Transverse colon (tissue), 4 donors: Measurements from ENCODE around the gene CCDC85C. TPM values are rescaled to one million over a fixed set of nuclear protein-coding genes. Genes with fewer than 3 reads are reported as not detected.

ENCODE experiments used
- DNase-seq: peaks from one replicate; pipeline ENCODE4 v3.0.0-alpha.2; 2019
- H3K27ac ChIP-seq, 4 donors: fragments of 200-600 bp; sonication (generic); 2 replicates each; pipeline ENCODE4 v1.5.1; 2016 to 2018; ENCODE audit warnings: inconsistent platforms in 4 of 4
- H3K27me3 ChIP-seq: fragments of 200-600 bp; sonication (generic); 2 replicates; pipeline ENCODE4 v1.5.1; 2017; ENCODE audit warnings: inconsistent platforms
- H3K36me3 ChIP-seq, 4 donors: fragments of 200-600 bp; sonication (generic); 2 replicates each; pipeline ENCODE4 v1.5.1; 2017 to 2019; ENCODE audit warnings: inconsistent platforms in 4 of 4
- H3K4me1 ChIP-seq, 4 donors: fragments of 200-600 bp; sonication (generic); 2 replicates each; pipeline ENCODE4 v1.5.1; 2017 to 2020; ENCODE audit warnings: inconsistent platforms in 4 of 4
- H3K4me3 ChIP-seq, 4 donors: fragments of 200-600 bp; sonication (generic); 1 replicate in 1 of 4; 2 replicates in 3 of 4; pipeline versions ENCODE4 v1.5.1 to v1.6.1; 2017 to 2019; ENCODE audit warnings: inconsistent platforms in 4 of 4
- H3K9me3 ChIP-seq, 2 donors: fragments of 200-600 bp; sonication (generic); 2 replicates each; pipeline ENCODE4 v1.5.1; 2017 to 2019; ENCODE audit warnings: inconsistent platforms in 2 of 2
- EP300 ChIP-seq: sonication (generic); formaldehyde crosslinking; IDR thresholded peaks from one replicate; pipeline ENCODE4 v1.6.1; 2017; ENCODE audit warnings: antibody characterized with exemption, low read depth
- POLR2A ChIP-seq: fragments of 450-650 bp; IDR thresholded peaks from one replicate; pipeline ENCODE4 v1.6.1; 2016; ENCODE audit warnings: antibody characterized with exemption, mild to moderate bottlenecking, moderate library complexity
- POLR2AphosphoS5 ChIP-seq, 3 donors: sonication (generic); formaldehyde crosslinking; IDR thresholded peaks; one replicate each; pipeline ENCODE4 v1.6.1; 2016; ENCODE audit warnings: antibody characterized with exemption in 3 of 3
- WGBS, 2 donors: methylation state at CpG; one replicate each; pipeline ENCODE4 v1.1.5; 2018; ENCODE audit warnings: low coverage in 1 of 2; 5-methylcytosine and 5-hydroxymethylcytosine counted together
- in situ Hi-C, 4 donors: fragments of 200-750 bp; cut with MboI; loops; one replicate each; pipeline versions ENCODE4 v1.15.0 to v1.15.1; 2017; ENCODE audit warnings: low sequenced_read_pairs in 3 of 4, low pct_ligation_motif_present in 1 of 4, low pct_unique_long_range_greater_than_20kb in 1 of 4
- intact Hi-C: fragments of 100-400 bp; cut with DNase I; formaldehyde crosslinking; loops from one replicate; pipeline ENCODE4 v1.15.1; 2023; ENCODE audit warnings: low total_unique reads
- total RNA-seq, 4 donors: library from RNA; depleted of rRNA; stranded (reverse); fragments of >200 nt; gene quantifications; one replicate each; pipeline ENCODE4 v1.1.0, GENCODE V29; 2016
- TF ChIP-seq, protein P1 (sequence below), 5 experiments: fragments of 200-600 bp in 3 of 5; fragments of 450-650 bp in 2 of 5; sonication (generic) in 3 of 5; IDR thresholded peaks; 1 replicate in 2 of 5; 2 replicates in 3 of 5; pipeline ENCODE4 v1.5.1; 2016 to 2017; ENCODE audit warnings: antibody characterized with exemption in 5 of 5, inconsistent platforms in 3 of 5, mild to moderate bottlenecking in 2 of 5, moderate library complexity in 1 of 5

CCDC85C gene
- total RNA-seq, 4 donors from 2014 or later: 19.3 to 55.4 (median 45.7) TPM

DNA sequence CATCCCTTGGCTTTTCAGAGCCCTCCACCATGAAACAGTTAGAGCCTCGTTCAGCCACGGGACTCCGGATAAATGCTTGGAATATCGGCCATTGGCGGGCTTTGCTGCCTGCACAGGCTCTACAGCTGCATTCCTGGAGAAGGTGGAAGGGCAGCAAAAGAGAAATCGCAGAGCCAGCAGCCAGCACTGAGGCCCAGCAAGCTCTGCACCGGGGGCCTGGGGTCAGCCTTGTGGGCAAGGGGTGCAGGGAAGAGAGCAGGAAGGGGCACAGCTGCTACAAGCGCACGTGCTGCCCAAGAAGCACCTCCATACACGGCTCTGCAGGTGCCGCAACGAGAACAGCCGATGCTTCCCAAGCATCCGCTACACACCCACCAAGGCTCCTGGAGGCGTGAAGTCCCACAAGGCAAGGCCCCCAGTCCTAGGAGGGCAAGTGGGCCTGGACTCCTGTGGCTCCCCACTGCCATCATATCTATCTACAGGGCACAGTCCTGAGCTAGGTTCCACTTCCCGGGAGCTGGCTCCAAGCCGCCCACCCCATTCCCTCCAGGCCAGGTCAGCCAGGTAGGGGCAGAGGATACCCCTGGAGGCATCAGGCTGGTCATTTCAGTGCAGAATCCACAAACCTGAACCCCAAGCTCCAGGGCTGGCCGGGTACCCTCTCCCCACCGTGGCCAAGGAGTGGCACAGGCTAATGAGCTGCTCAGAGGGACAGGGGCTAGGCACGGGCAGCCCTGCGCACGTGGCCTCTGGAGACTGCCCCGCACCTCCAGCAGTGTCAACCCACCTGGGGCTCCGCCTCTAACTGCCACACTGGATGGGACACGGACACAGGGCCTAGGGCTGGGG lies 82.6 kb downstream of the CCDC85C start:
- WGBS, 2 donors: 87% methylated on average over 25 of the region's 25 CpGs; no CpG with 5 or more reads in 1 of the 2 donors
- TF ChIP-seq POLR2AphosphoS5 (IDR thresholded peaks at IDR 0.05) (no peak), EP300 (no peak), POLR2A (no peak)
- TF ChIP-seq, protein P1, sequence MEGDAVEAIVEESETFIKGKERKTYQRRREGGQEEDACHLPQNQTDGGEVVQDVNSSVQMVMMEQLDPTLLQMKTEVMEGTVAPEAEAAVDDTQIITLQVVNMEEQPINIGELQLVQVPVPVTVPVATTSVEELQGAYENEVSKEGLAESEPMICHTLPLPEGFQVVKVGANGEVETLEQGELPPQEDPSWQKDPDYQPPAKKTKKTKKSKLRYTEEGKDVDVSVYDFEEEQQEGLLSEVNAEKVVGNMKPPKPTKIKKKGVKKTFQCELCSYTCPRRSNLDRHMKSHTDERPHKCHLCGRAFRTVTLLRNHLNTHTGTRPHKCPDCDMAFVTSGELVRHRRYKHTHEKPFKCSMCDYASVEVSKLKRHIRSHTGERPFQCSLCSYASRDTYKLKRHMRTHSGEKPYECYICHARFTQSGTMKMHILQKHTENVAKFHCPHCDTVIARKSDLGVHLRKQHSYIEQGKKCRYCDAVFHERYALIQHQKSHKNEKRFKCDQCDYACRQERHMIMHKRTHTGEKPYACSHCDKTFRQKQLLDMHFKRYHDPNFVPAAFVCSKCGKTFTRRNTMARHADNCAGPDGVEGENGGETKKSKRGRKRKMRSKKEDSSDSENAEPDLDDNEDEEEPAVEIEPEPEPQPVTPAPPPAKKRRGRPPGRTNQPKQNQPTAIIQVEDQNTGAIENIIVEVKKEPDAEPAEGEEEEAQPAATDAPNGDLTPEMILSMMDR (IDR thresholded peaks at IDR 0.05): no peak
- Histone ChIP-seq H3K36me3 (no peaks in the 10 kb centered on the region), H3K27me3 (no peaks in the 10 kb centered on the region), H3K4me3 (no peak overlapping the region), H3K9me3 (no peaks in the 10 kb centered on the region), H3K4me1 (peaks cover 35 to 49% (median 41%) of the 10 kb centered on the region in 4 donors), H3K27ac (peak overlapping the region in 1 of 4 donors; percentile 46)
- intact Hi-C loops: no loop called here
- in situ Hi-C loops: loop anchor here in 2 of 4 donors (5.0 to 25.0 kb wide), 2 partner anchors 91 to 96 kb away; partner anchors contain the start of gene CCDC85C (in 1 of the 2)
- no peak for DNase-seq

DNA sequence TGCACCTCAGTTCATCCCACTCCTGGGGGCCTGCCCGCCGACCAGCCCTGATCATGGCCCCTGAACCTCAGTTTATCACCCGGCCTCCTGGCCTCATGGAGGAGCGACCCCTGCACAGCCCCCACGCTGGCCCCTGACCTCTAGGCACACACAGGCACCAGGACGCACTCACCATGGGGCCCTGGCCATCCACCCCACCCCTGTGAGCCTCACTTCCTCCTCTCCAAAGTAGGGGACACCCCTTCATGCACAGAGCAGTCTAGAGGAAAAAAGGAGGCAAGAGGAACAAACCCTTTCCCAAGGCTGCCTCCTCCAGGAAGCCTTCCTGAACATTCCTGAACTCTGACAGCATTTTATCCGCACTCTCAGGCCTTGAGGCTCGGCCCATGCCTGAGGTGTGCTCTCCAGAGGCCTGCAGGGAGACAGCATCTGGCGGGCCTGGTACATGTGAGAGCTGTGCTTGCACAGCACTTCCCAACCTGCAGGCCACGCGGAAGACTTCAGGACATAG lies 83.4 kb downstream of the CCDC85C start:
- Histone ChIP-seq H3K36me3 (no peaks in the 10 kb centered on the region), H3K9me3 (no peaks in the 10 kb centered on the region), H3K4me1 (peaks cover 34 to 45% (median 38%) of the 10 kb centered on the region in 4 donors), H3K27ac (no peak overlapping the region), H3K4me3 (no peak overlapping the region), H3K27me3 (no peaks in the 10 kb centered on the region)
- no peak for DNase-seq
- in situ Hi-C loops: loop anchor here in 2 of 4 donors (5.0 to 25.0 kb wide), 2 partner anchors 92 to 97 kb away; partner anchors contain the start of gene CCDC85C (in 1 of the 2)
- intact Hi-C loops: no loop called here
- TF ChIP-seq EP300: no peak
- no peak for TF ChIP-seq POLR2A
- TF ChIP-seq, protein P1 (IDR thresholded peaks at IDR 0.05): no peak
- TF ChIP-seq POLR2AphosphoS5 (IDR thresholded peaks at IDR 0.05): no peak
- 87% methylated on average over 11 of the region's 11 CpGs; no CpG with 5 or more reads in 1 of the 2 donors for WGBS, 2 donors

DNA sequence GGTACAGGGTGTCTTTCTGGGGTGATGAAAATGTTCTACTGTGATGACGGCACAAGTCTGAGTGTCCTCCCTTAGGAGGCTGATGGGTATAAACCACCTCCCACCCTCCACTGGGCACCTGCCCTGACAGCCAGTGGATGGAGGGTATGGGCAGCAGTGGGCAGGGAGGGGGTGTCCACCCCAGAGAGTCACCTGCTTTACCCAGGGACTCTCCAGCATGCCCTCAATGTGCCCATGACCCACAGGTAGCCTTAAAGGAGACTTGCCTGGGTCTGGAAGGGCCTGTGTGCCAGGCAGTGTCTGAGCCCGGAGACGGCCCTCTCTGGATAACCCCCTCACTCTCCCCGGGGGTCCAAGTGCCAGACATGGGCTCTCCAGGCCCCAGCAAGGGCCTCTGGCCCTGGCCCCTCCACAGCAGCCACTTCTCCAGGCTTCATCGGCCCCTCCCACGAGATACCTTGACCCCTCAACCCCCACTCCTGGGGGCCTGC lies 84.0 kb downstream of the CCDC85C start:
- in situ Hi-C loops: loop anchor here in 3 of 4 donors (5.0 to 25.0 kb wide), 3 partner anchors 92 to 112 kb away; partner anchors contain the start of gene CCDC85C (in 1 of the 3)

More for the DNA sequence above, 84.0 kb downstream of the CCDC85C start:
- intact Hi-C loops: loop anchor here (2.0 kb wide), 1 partner anchor 109 kb away; no protein-coding TSS in a partner anchor
- Histone ChIP-seq H3K27ac (no peak overlapping the region), H3K27me3 (no peaks in the 10 kb centered on the region), H3K9me3 (no peaks in the 10 kb centered on the region), H3K36me3 (no peaks in the 10 kb centered on the region), H3K4me3 (no peak overlapping the region), H3K4me1 (peaks cover 27 to 39% (median 32%) of the 10 kb centered on the region in 4 donors)
- DNase-seq: no peak
- TF ChIP-seq, protein P1 (IDR thresholded peaks at IDR 0.05): no peak
- TF ChIP-seq POLR2AphosphoS5 (IDR thresholded peaks at IDR 0.05) (no peak), POLR2A (no peak), EP300 (no peak)
- WGBS, 2 donors: 79% methylated on average over 6 of the region's 6 CpGs; no CpG with 5 or more reads in 1 of the 2 donors
